ENCODE data around the gene PRKCB. TPM values are rescaled to one million over a fixed set of nuclear protein-coding genes. Genes with fewer than 3 reads are reported as not detected.

The PRKCB gene
- total RNA-seq, 1 donor from 2014 or later = 1.0 TPM

GRCh38 chr16:23974223-23974622, 138.4 kb downstream of the PRKCB start:
- Histone ChIP-seq H3K9ac (ENCODE audit: low read depth in 1 of 3, low read length in 3 of 3) (no peak overlapping the region), H3K27me3 (ENCODE audit: control insufficient read depth in 3 of 3, insufficient read depth in 3 of 3, low read length in 3 of 3) (no peaks in the 10 kb centered on the region), H3K27ac (ENCODE audit: low read depth, low read length) (no peak overlapping the region), H3K36me3 (ENCODE audit: control insufficient read depth in 3 of 3, insufficient read depth in 3 of 3, low read length in 3 of 3) (no peaks in the 10 kb centered on the region), H3K4me1 (ENCODE audit: control insufficient read depth in 3 of 3, insufficient read depth in 3 of 3, low read length in 3 of 3) (no peaks in the 10 kb centered on the region), H3K4me3 (ENCODE audit: low read length in 3 of 3) (no peak overlapping the region), H3K9me3 (ENCODE audit: control insufficient read depth in 3 of 3, low read length in 3 of 3) (no peaks in the 10 kb centered on the region)

- no peaks in the 10 kb centered on the region for H3K4me1 ChIP-seq (ENCODE audit: control insufficient read depth in 3 of 3, insufficient read depth in 3 of 3, low read length in 3 of 3)
- no peaks in the 10 kb centered on the region for H3K27me3 ChIP-seq (ENCODE audit: control insufficient read depth in 3 of 3, insufficient read depth in 3 of 3, low read length in 3 of 3)
- H3K4me3 ChIP-seq (ENCODE audit: low read length in 3 of 3) = no peak overlapping the region
- H3K36me3 ChIP-seq (ENCODE audit: control insufficient read depth in 3 of 3, insufficient read depth in 3 of 3, low read length in 3 of 3) = no peaks in the 10 kb centered on the region
- no peak overlapping the region for H3K9ac ChIP-seq (ENCODE audit: low read depth in 1 of 3, low read length in 3 of 3)
- no peak overlapping the region for H3K27ac ChIP-seq (ENCODE audit: low read depth, low read length)
- H3K9me3 ChIP-seq (ENCODE audit: control insufficient read depth in 3 of 3, low read length in 3 of 3) = no peaks in the 10 kb centered on the region
These were observed 139.5 kb downstream of the PRKCB start for GRCh38 chr16:23975293-23975692.

DNA sequence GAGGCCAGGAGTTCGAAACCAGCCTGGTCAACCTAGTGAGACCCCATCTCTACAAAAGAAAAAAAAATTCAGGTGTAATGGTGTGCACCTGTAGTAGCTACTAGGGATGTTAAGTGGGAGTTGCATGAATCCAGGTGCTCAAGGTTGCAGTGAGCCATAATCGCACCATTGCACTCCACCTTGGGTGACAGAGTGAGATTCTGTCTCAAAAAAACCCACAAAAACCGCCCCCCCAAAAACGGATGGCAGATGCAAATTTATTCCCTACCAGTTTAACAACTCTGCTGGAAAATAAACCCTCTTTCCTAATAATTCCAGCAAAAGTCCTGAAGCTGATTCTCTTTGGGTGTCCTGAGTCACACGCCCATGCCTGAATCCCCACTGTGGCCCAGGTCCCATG, 140.3 kb downstream of the PRKCB start:
- Histone ChIP-seq H3K27ac (ENCODE audit: low read depth, low read length) (no peak overlapping the region), H3K4me1 (ENCODE audit: control insufficient read depth in 3 of 3, insufficient read depth in 3 of 3, low read length in 3 of 3) (no peaks in the 10 kb centered on the region), H3K9me3 (ENCODE audit: control insufficient read depth in 3 of 3, low read length in 3 of 3) (no peaks in the 10 kb centered on the region), H3K4me3 (ENCODE audit: low read length in 3 of 3) (no peak overlapping the region), H3K9ac (ENCODE audit: low read depth in 1 of 3, low read length in 3 of 3) (no peak overlapping the region), H3K27me3 (ENCODE audit: control insufficient read depth in 3 of 3, insufficient read depth in 3 of 3, low read length in 3 of 3) (no peaks in the 10 kb centered on the region), H3K36me3 (ENCODE audit: control insufficient read depth in 3 of 3, insufficient read depth in 3 of 3, low read length in 3 of 3) (no peaks in the 10 kb centered on the region)

GRCh38 chr16:23976524-23976923, 140.7 kb downstream of the PRKCB start:
- Histone ChIP-seq H3K27ac (ENCODE audit: low read depth, low read length) (no peak overlapping the region), H3K4me1 (ENCODE audit: control insufficient read depth in 3 of 3, insufficient read depth in 3 of 3, low read length in 3 of 3) (no peaks in the 10 kb centered on the region), H3K9ac (ENCODE audit: low read depth in 1 of 3, low read length in 3 of 3) (no peak overlapping the region), H3K27me3 (ENCODE audit: control insufficient read depth in 3 of 3, insufficient read depth in 3 of 3, low read length in 3 of 3) (no peaks in the 10 kb centered on the region), H3K4me3 (ENCODE audit: low read length in 3 of 3) (no peak overlapping the region), H3K9me3 (ENCODE audit: control insufficient read depth in 3 of 3, low read length in 3 of 3) (no peaks in the 10 kb centered on the region), H3K36me3 (ENCODE audit: control insufficient read depth in 3 of 3, insufficient read depth in 3 of 3, low read length in 3 of 3) (no peaks in the 10 kb centered on the region)

GRCh38 chr16:23979441-23979840, 143.7 kb downstream of the PRKCB start:
- H3K27me3 ChIP-seq (ENCODE audit: control insufficient read depth in 3 of 3, insufficient read depth in 3 of 3, low read length in 3 of 3) = no peaks in the 10 kb centered on the region
- H3K9ac ChIP-seq (ENCODE audit: low read depth in 1 of 3, low read length in 3 of 3) = no peak overlapping the region
- no peaks in the 10 kb centered on the region for H3K4me1 ChIP-seq (ENCODE audit: control insufficient read depth in 3 of 3, insufficient read depth in 3 of 3, low read length in 3 of 3)
- no peak overlapping the region for H3K27ac ChIP-seq (ENCODE audit: low read depth, low read length)
- no peaks in the 10 kb centered on the region for H3K9me3 ChIP-seq (ENCODE audit: control insufficient read depth in 3 of 3, low read length in 3 of 3)
- H3K36me3 ChIP-seq (ENCODE audit: control insufficient read depth in 3 of 3, insufficient read depth in 3 of 3, low read length in 3 of 3) = no peaks in the 10 kb centered on the region
- no peak overlapping the region for H3K4me3 ChIP-seq (ENCODE audit: low read length in 3 of 3)

- Histone ChIP-seq H3K27ac (ENCODE audit: low read depth, low read length) (no peak overlapping the region), H3K27me3 (ENCODE audit: control insufficient read depth in 3 of 3, insufficient read depth in 3 of 3, low read length in 3 of 3) (no peaks in the 10 kb centered on the region), H3K4me3 (ENCODE audit: low read length in 3 of 3) (no peak overlapping the region), H3K9ac (ENCODE audit: low read depth in 1 of 3, low read length in 3 of 3) (no peak overlapping the region), H3K36me3 (ENCODE audit: control insufficient read depth in 3 of 3, insufficient read depth in 3 of 3, low read length in 3 of 3) (no peaks in the 10 kb centered on the region), H3K9me3 (ENCODE audit: control insufficient read depth in 3 of 3, low read length in 3 of 3) (no peaks in the 10 kb centered on the region), H3K4me1 (ENCODE audit: control insufficient read depth in 3 of 3, insufficient read depth in 3 of 3, low read length in 3 of 3) (no peaks in the 10 kb centered on the region)
These were observed 144.2 kb downstream of the PRKCB start for GRCh38 chr16:23979982-23980381.

GRCh38 chr16:23981429-23982399, 145.9 kb downstream of the PRKCB start:
- no peak overlapping the region for H3K27ac ChIP-seq (ENCODE audit: low read depth, low read length)
- no peaks in the 10 kb centered on the region for H3K27me3 ChIP-seq (ENCODE audit: control insufficient read depth in 3 of 3, insufficient read depth in 3 of 3, low read length in 3 of 3)
- no peak overlapping the region for H3K9ac ChIP-seq (ENCODE audit: low read depth in 1 of 3, low read length in 3 of 3)
- H3K9me3 ChIP-seq (ENCODE audit: control insufficient read depth in 3 of 3, low read length in 3 of 3) = no peaks in the 10 kb centered on the region
- no peaks in the 10 kb centered on the region for H3K4me1 ChIP-seq (ENCODE audit: control insufficient read depth in 3 of 3, insufficient read depth in 3 of 3, low read length in 3 of 3)
- no peaks in the 10 kb centered on the region for H3K36me3 ChIP-seq (ENCODE audit: control insufficient read depth in 3 of 3, insufficient read depth in 3 of 3, low read length in 3 of 3)
- no peak overlapping the region for H3K4me3 ChIP-seq (ENCODE audit: low read length in 3 of 3)

DNA sequence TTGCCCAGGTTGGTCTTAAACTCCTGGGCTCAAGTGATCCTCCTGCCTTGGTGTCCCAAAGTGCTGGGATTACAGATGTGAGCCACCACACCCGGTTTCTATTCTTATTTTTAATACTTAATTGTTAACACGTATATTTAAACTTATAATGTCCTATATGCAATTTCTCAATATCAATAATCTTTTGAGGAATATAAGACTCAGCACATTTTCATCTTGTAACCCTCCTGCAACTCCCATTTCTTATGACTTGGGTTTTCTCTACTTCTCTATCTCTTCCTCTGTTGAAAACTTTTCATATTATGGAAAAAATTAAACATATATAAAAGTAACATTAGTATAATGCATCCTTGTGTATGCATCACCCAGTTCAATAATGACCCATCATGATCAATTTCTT, 150.7 kb downstream of the PRKCB start:
- H3K9ac ChIP-seq (ENCODE audit: low read depth in 1 of 3, low read length in 3 of 3) = no peak overlapping the region
- H3K27ac ChIP-seq (ENCODE audit: low read depth, low read length) = no peak overlapping the region
- no peak overlapping the region for H3K4me3 ChIP-seq (ENCODE audit: low read length in 3 of 3)
- H3K36me3 ChIP-seq (ENCODE audit: control insufficient read depth in 3 of 3, insufficient read depth in 3 of 3, low read length in 3 of 3) = no peaks in the 10 kb centered on the region
- H3K27me3 ChIP-seq (ENCODE audit: control insufficient read depth in 3 of 3, insufficient read depth in 3 of 3, low read length in 3 of 3) = no peaks in the 10 kb centered on the region
- H3K9me3 ChIP-seq (ENCODE audit: control insufficient read depth in 3 of 3, low read length in 3 of 3) = no peaks in the 10 kb centered on the region
- no peaks in the 10 kb centered on the region for H3K4me1 ChIP-seq (ENCODE audit: control insufficient read depth in 3 of 3, insufficient read depth in 3 of 3, low read length in 3 of 3)

- H3K36me3 ChIP-seq (ENCODE audit: control insufficient read depth in 3 of 3, insufficient read depth in 3 of 3, low read length in 3 of 3) = no peaks in the 10 kb centered on the region
- H3K27ac ChIP-seq (ENCODE audit: low read depth, low read length) = no peak overlapping the region
- no peak overlapping the region for H3K9ac ChIP-seq (ENCODE audit: low read depth in 1 of 3, low read length in 3 of 3)
- H3K27me3 ChIP-seq (ENCODE audit: control insufficient read depth in 3 of 3, insufficient read depth in 3 of 3, low read length in 3 of 3) = peaks cover 0 to under 1% (median 0%) of the 10 kb centered on the region in 3 donors
- H3K4me3 ChIP-seq (ENCODE audit: low read length in 3 of 3) = no peak overlapping the region
- H3K4me1 ChIP-seq (ENCODE audit: control insufficient read depth in 3 of 3, insufficient read depth in 3 of 3, low read length in 3 of 3) = no peaks in the 10 kb centered on the region
- no peaks in the 10 kb centered on the region for H3K9me3 ChIP-seq (ENCODE audit: control insufficient read depth in 3 of 3, low read length in 3 of 3)
These were observed 151.7 kb downstream of the PRKCB start for GRCh38 chr16:23987443-23987842.

- H3K9ac ChIP-seq (ENCODE audit: low read depth in 1 of 3, low read length in 3 of 3) = no peak overlapping the region
- H3K4me3 ChIP-seq (ENCODE audit: low read length in 3 of 3) = no peak overlapping the region
- H3K27me3 ChIP-seq (ENCODE audit: control insufficient read depth in 3 of 3, insufficient read depth in 3 of 3, low read length in 3 of 3) = peaks cover 0 to 5% (median 0%) of the 10 kb centered on the region in 3 donors
- H3K36me3 ChIP-seq (ENCODE audit: control insufficient read depth in 3 of 3, insufficient read depth in 3 of 3, low read length in 3 of 3) = no peaks in the 10 kb centered on the region
- H3K4me1 ChIP-seq (ENCODE audit: control insufficient read depth in 3 of 3, insufficient read depth in 3 of 3, low read length in 3 of 3) = no peaks in the 10 kb centered on the region
- no peak overlapping the region for H3K27ac ChIP-seq (ENCODE audit: low read depth, low read length)
- H3K9me3 ChIP-seq (ENCODE audit: control insufficient read depth in 3 of 3, low read length in 3 of 3) = no peaks in the 10 kb centered on the region
These were observed 154.7 kb downstream of the PRKCB start for GRCh38 chr16:23990507-23990906.
